NCI-H446 (cell line): ENCODE data around the gene MFAP3.
"Not testable (repeated sequence)": the region's sequence is repeated elsewhere in the genome, so short reads cannot be mapped to it uniquely, and the experiment has no call there.

Experiments
- DNase-seq, 2 experiments: peaks; one replicate each; lab custom pipeline; 2025; lab: John Stamatoyannopoulos, UW

Gene MFAP3

GRCh38 chr5:154038707-154039457 lies at the start of gene MFAP3, which contains the start of gene FAM114A2:
TSS of gene MFAP3 (plus strand) at chr5:154038967. CDS start at chr5:154049723, 10,756 bp downstream.
TSS of gene FAM114A2 (minus strand) at chr5:154038910. CDS start at chr5:154034953, 3,957 bp downstream.
- peak; percentile 48 to 86 for DNase-seq

- no peak for DNase-seq
Measured at GRCh38 chr5:153991168-153991567, 47.6 kb upstream of the MFAP3 start.

DNA sequence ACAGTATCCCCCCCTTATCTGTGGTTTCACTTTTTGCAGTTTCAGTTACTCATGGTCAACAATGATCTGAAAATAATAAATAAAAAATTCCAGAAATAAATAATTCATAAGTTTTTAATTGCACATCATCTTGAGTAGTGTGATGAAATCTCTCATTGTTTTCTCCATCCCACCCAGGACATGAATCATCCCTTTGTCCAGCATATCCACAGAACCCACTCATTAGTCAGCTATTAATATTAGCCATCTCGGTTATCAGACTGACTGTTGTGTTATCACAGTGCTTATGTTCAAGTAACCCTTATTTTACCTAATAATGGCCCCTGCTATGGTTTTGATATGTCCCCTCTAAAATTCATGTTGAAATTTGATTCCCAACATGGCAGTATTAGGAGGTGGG lies 40.8 kb upstream of the MFAP3 start:
- no peak for DNase-seq

DNA sequence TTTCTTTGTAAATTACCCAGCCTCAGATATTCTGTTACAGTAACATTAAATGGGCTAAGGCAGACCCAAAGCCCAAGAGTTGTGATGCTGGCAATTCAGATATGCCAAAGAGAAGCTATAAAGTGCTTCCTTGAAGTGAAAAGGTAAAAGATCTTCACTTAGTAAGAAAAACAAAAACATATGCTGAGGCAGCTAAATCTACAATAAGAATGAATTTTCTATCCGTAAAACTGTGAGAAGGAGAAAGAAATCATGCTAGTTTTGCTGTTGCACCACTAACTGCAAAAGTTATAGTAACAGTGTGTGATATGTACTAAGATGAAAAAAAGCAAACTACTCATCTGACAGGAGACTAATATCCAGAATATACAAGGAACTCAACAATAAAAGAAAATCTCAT lies 40.0 kb upstream of the MFAP3 start:
- no peak for DNase-seq

DNA sequence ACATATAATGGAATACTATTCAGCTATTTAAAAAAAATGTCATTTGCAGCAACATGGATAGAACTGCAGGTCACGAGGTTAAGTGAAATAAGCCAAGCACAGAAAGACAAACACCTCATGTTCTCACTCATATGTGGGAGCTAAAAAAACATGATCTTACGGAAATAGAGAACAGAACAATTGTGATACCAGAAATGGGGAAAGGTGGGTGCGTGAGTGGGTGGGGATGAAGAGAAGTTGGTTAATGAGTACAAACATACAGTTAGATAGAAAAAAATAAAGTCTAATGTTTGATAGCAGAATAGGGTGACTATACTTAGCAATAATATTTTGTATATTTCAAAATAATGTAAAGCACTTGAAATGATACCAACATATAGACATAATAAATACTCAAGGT lies 38.8 kb upstream of the MFAP3 start:
- no peak for DNase-seq

GRCh38 chr5:154000703-154001102 lies 38.1 kb upstream of the MFAP3 start:
- DNase-seq: no peak

DNA sequence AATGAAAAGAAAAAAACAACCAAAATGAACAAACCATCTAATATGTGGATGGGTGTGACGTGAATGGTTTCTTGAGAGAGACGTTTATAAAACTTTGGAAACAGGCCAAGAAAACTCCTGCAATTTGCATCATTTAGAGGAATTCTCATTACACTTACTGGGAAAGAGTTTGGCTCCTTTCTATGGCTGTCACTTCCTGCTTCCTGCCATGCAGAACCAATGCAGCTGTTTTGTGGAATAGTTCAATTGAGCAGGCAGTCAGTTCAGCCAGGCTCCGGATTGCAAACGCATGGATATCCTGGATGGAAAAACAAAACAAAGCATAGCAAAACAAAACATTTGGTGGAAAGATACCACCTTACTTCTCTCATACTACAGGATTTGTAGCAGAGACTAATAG lies 36.7 kb upstream of the MFAP3 start:
- no peak for DNase-seq

GRCh38 chr5:154002511-154003020 lies 36.2 kb upstream of the MFAP3 start:
- DNase-seq: no peak

DNA sequence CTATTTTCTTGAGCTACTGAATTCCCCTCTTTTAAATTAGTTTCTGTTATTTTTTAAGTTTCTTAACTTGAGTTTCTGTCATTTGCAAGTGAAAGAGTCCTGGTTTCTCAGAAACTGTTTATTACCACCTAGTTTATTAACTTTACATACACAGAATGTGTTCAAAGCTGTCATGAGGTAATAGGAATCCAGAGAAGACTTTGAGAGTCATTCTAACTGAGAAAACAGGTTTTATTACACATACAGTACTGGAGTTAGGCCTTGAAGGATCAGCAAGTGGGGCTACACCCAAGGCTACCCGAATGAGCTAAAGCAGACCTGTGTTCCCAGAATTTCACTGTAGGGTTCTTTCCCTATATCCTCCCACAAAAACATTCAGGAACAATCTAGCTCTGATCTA lies 33.1 kb upstream of the MFAP3 start:
- no peak for DNase-seq

- DNase-seq: no peak
Measured at GRCh38 chr5:154010660-154011059, 28.1 kb upstream of the MFAP3 start.

DNA sequence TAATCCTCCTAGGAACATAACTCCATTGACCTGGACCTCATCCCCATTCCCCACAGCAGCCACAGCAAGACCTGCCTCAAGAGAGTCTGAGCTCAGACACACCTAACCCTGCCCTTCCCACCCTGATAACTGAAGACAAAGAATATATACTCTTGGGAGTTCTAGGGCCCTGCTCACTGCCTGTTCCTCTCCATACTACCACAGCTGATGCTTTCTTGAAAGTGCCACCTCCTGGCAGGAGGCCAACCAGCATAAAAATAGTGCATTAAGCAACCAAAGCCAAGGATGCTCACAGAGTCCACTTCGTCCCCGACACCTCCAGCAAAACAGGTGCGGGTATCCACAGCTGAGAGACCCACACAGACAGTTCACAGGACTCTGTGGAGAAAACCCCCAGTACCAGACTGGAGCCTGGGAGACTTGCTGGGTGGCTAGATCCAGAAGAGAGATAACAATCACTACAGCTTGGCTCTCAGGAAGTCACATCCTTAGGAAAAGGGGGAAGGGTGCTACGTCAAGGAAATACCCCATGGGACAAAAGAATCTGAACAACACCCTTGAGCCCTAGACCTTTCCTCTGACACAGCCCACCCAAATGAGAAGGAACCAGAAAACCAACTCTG lies 23.6 kb upstream of the MFAP3 start:
- no peak for DNase-seq

DNA sequence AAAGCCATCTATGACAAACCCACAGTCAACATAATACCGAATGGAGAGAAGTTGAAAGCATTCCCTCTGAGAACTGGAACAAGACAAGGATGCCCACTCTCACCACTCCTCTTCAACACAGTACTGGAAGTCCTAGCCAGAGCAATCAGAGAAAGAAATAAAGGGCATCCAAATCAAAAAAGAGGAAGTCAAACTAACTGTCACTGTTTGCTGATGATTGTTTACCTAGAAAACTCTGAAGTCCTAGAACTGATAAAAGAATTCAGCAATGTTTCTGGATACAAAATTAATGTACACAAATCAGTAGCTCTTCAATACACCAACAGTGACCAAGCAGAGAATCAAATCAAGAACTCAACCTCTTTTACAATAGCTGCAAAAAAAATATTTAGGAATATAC lies 19.8 kb upstream of the MFAP3 start:
- DNase-seq: not testable (repeated sequence)

- DNase-seq: no peak
Measured at GRCh38 chr5:154025951-154026350, 12.8 kb upstream of the MFAP3 start.

DNA sequence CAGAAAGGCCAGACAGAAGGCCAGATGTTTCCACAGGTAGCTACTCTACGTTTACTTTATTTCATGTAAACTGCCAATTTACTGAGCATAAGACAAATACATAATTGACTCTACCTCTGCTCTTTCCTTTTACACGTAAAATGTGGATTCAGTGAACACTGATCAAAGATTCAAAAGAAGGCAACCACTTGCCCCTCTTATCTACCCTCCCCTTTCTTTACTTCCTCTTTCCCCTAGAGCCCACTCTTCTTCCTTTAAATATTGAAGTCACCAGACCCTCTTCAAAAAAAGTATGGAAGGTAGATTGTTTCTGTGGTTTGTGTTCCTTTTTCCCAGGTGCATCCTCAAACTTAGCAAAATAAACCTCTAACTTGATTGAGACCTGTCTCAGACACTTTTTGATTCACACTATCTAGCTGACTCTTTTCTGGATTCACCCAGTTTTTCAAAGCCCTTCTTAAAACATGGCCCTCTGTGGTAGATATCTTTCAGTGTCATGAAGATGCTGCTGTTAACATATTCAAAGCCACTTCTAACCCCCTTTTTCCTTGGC lies 6.8 kb upstream of the MFAP3 start:
- no peak for DNase-seq

- no peak for DNase-seq
Measured at GRCh38 chr5:154034944-154035343, 3.8 kb upstream of the MFAP3 start.

- no peak for DNase-seq
Measured at GRCh38 chr5:154038261-154038706, 483 bp upstream of the MFAP3 start.

- no peak for DNase-seq
Measured at GRCh38 chr5:154039458-154039829, 677 bp downstream of the MFAP3 start.

DNA sequence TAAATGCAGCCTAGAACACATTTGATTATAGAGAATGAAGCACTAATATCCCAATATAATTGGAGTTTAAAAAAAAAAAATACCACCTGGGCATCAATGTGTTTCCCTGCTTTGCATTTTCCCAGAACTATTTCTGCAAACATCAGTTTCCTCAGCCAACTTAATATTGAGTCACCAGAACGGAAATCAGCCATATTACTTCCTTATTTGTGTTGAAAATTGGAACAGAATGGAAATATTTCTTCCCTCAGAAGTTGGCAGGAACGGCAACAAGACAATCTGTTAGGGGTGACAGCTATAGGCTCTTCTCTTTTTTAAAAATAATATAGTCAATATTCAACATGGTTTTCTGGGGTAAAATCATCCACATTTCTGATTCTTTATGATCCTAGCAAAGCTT lies 4.0 kb downstream of the MFAP3 start:
- peak in 1 of 2 experiments; percentile 12 for DNase-seq

DNA sequence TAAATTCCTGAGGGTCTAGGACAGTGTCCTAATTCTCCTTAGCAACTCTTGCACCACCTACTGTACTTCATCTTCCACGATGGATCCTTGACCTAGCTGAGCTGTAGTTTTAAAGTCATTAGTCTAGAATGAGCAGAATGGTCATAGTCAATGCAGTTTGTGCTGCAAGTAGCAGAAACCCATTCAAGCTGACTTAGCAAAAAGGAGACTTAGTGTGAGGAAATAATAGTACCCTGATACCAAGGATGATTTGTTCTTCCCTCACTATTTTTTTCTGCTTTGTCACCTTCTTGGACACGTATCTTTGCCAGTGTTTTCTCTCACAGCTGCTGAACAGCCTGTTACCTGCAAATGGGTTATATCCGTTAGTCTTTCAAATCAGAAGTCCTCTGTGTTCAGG lies 5.3 kb downstream of the MFAP3 start:
- no peak for DNase-seq

DNA sequence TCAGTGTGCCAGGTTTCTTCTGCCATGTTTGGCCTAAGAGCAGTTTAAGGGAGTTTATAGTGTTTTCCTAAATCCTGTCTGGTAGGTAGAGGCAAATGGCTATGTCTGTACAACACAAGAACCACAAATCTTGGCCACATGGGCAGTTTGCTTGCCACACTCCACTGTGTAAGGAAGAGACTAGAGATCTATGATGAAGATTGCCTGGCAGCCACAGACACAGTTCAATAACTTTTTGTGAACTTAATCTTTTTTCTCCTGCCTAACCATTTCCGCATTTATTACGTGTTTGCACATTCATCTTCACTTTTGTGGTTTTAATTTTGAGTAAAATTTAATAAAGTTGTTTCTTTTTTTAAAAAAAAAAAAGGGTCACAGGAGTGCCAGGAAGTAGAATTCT lies 5.8 kb downstream of the MFAP3 start:
- no peak for DNase-seq

GRCh38 chr5:154046486-154046885 lies 7.7 kb downstream of the MFAP3 start:
- no peak for DNase-seq

- no peak for DNase-seq
Measured at GRCh38 chr5:154047324-154047723, 8.6 kb downstream of the MFAP3 start.

GRCh38 chr5:154049636-154050035 lies 10.9 kb downstream of the MFAP3 start:
- DNase-seq: no peak
